DND-41 (cell line): ENCODE data around the gene NCCRP1.

Source experiments
- CTCF ChIP-seq: IDR thresholded peaks from 2 replicates; pipeline ENCODE4 v1.5.1; 2012; ENCODE audit warnings: borderline replicate concordance, low read length, moderate library complexity, mild to moderate bottlenecking; ENCODE audit not compliant: poor library complexity, severe bottlenecking; ENCODE audit errors: extremely low read depth
- EZH2 ChIP-seq: IDR thresholded peaks from 3 replicates; pipeline ENCODE4 v1.6.1; 2012; ENCODE audit warnings: borderline replicate concordance, low read depth, mild to moderate bottlenecking, moderate library complexity, low read length, inconsistent platforms; ENCODE audit not compliant: severe bottlenecking

GRCh38 chr19:39240421-39240820 is 43.7 kb downstream of the NCCRP1 start:
- TF ChIP-seq CTCF (no peak), EZH2 (no peak)
